ENCODE results near the gene DNM1. TPM values are rescaled to one million over a fixed set of nuclear protein-coding genes. Genes with fewer than 3 reads are reported as not detected.
"Not testable (repeated sequence)": the region's sequence is repeated elsewhere in the genome, so short reads cannot be mapped to it uniquely, and the experiment has no call there.

The DNM1 gene
- total RNA-seq, 4 donors from 2014 or later: 1.3 to 9.7 (median 1.6) TPM

- no peak for DNase-seq
- intact Hi-C loops (cut with DNase I): no loop called here
- Histone ChIP-seq H3K9me3 (no peaks in the 10 kb centered on the region), H3K36me3 (peaks cover 0 to 6% (median 0%) of the 10 kb centered on the region in 3 donors), H3K4me1 (no peaks in the 10 kb centered on the region), H3K4me3 (no peak overlapping the region), H3K27me3 (no peaks in the 10 kb centered on the region), H3K27ac (no peak overlapping the region)
- TF ChIP-seq, protein P1, sequence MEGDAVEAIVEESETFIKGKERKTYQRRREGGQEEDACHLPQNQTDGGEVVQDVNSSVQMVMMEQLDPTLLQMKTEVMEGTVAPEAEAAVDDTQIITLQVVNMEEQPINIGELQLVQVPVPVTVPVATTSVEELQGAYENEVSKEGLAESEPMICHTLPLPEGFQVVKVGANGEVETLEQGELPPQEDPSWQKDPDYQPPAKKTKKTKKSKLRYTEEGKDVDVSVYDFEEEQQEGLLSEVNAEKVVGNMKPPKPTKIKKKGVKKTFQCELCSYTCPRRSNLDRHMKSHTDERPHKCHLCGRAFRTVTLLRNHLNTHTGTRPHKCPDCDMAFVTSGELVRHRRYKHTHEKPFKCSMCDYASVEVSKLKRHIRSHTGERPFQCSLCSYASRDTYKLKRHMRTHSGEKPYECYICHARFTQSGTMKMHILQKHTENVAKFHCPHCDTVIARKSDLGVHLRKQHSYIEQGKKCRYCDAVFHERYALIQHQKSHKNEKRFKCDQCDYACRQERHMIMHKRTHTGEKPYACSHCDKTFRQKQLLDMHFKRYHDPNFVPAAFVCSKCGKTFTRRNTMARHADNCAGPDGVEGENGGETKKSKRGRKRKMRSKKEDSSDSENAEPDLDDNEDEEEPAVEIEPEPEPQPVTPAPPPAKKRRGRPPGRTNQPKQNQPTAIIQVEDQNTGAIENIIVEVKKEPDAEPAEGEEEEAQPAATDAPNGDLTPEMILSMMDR (IDR thresholded peaks at IDR 0.05): no peak
- TF ChIP-seq POLR2A (IDR thresholded peaks at IDR 0.05): no peak
- 62 to 65% methylated on average over 9 to 17 of the region's 19 CpGs for WGBS, 2 donors
Observed at GRCh38 chr9:128225770-128226411, 22.7 kb downstream of the DNM1 start.

DNA sequence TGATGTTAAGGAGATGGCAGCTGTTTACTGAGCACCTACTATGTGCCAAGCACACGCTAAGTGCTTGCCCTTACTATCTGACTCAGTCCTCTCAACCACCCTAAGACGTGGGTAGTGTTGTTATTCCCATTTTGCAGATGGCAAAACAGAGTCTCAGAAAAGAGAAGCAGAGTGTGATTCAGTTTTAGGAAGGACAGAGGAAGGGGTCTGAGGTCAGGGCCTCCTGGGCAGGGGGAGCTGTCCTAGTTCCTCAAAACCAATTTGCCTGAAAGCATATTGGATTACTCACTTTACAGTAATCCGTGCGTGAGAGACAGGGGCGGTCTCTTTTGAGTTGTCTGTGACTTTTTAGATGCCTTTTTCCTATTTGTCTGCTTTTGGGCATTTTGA is 23.2 kb downstream of the DNM1 start:
- no peak overlapping the region for H3K27ac ChIP-seq
- 55 to 71% methylated on average over 5 of the region's 5 CpGs for WGBS, 2 donors
- no peaks in the 10 kb centered on the region for H3K9me3 ChIP-seq
- intact Hi-C loops (cut with DNase I): no loop called here
- TF ChIP-seq POLR2A (IDR thresholded peaks at IDR 0.05): no peak
- TF ChIP-seq, protein P1 (IDR thresholded peaks at IDR 0.05): no peak
- no peaks in the 10 kb centered on the region for H3K27me3 ChIP-seq
- peaks cover 0 to 6% (median 0%) of the 10 kb centered on the region in 3 donors for H3K36me3 ChIP-seq
- no peaks in the 10 kb centered on the region for H3K4me1 ChIP-seq
- no peak overlapping the region for H3K4me3 ChIP-seq
- no peak for DNase-seq

DNA sequence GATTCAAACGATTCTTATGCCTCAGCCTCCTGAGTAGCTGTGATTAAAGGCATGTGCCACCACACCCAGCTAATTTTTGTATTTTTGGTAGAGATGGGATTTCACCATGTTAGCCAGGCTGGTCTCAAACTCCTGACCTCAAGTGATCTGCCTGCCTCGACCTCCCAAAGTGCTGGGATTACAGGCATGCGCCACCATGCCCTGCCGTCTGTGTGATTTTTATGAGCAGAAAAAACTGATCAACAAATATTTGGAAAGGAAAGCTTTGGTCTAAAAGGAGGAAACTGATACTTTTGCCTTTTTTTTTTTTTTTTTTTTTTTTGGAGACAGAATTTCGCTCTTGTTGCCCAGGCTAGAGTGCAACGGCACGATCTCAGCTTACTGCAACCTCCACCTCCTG is 27.7 kb downstream of the DNM1 start:
- H3K27ac ChIP-seq; intact Hi-C loops (cut with DNase I): not testable (repeated sequence)
- WGBS, 2 donors: 62 to 74% methylated on average over 7 of the region's 7 CpGs

DNA sequence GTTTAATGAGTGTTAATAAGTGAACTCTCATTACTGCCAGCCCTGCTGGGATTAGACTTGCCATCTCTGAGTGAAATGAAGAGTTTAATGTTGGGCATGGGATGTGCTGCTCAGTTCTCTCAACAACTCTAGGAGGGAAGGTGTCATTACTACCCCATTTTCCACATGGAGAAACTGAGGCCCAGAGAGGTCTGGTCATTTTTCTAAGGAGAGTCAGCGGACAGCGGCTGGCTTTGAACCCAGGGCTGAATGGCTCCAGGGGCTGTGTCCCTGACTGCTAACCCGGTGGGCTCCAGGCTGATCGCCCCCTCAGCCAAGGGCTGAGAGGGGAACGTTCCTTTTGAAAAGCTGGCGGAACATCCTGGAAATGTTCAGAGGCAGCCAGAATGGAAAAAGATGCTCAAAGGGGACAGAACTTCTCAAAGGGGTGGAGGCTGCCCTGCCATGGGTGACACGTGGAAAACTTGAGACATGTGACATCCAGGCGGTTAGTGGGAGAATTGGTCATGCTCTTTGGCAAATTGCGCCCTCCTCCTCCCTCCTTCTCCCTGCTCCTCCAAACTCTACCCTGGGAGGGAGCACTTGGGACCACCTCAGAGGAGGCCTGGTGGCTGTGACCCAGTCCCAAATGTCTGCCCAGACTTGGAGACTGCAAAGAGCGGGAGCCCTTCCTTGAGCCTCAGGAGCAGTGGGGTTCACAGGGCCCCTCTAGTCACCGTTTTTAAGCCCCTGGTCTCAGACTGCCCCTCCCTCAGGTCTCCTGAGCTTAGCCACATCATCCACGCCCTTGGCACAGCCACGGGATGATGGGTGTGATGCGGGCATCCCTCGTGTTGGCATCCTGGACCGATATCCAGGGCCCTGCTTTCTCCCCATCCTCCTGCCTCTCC is 28.7 kb downstream of the DNM1 start:
- peak overlapping the region in 3 of 4 donors; percentile 7 to 46 (median 25) for H3K27ac ChIP-seq
- H3K27me3 ChIP-seq: no peaks in the 10 kb centered on the region
- no peak for DNase-seq
- H3K9me3 ChIP-seq: no peaks in the 10 kb centered on the region
- 39 to 46% methylated on average over 9 to 14 of the region's 16 CpGs for WGBS, 2 donors
- no peak overlapping the region for H3K4me3 ChIP-seq
- TF ChIP-seq, protein P1 (IDR thresholded peaks at IDR 0.05): no peak
- TF ChIP-seq POLR2A (IDR thresholded peaks at IDR 0.05): no peak
- intact Hi-C loops (cut with DNase I): no loop called here
- no peaks in the 10 kb centered on the region for H3K4me1 ChIP-seq
- no peaks in the 10 kb centered on the region for H3K36me3 ChIP-seq

More for the DNA sequence above, 27.7 kb downstream of the DNM1 start:
- H3K4me3 ChIP-seq, DNase-seq, H3K27me3 ChIP-seq, H3K36me3 ChIP-seq, H3K9me3 ChIP-seq, H3K4me1 ChIP-seq: not testable (repeated sequence)

GRCh38 chr9:128232528-128233428 is 29.6 kb downstream of the DNM1 start:
- TF ChIP-seq, protein P1 (IDR thresholded peaks at IDR 0.05): no peak
- TF ChIP-seq POLR2A (IDR thresholded peaks at IDR 0.05): no peak
- no peaks in the 10 kb centered on the region for H3K36me3 ChIP-seq
- DNase-seq: no peak
- peak overlapping the region in 2 of 4 donors; percentile 17 to 46 for H3K27ac ChIP-seq
- no peaks in the 10 kb centered on the region for H3K27me3 ChIP-seq
- H3K4me1 ChIP-seq: no peaks in the 10 kb centered on the region
- no peaks in the 10 kb centered on the region for H3K9me3 ChIP-seq
- intact Hi-C loops (cut with DNase I): no loop called here
- 88 to 100% methylated on average over 5 to 6 of the region's 22 CpGs for WGBS, 2 donors
- H3K4me3 ChIP-seq: no peak overlapping the region
